Uterus (tissue), 2 donors: ENCODE results near the gene GNAL.

Experiments used
- CTCF ChIP-seq, 4 experiments: fragments of 200-600 bp in 2 of 4; fragments of 450-650 bp in 2 of 4; sonication (generic) in 2 of 4; IDR thresholded peaks; one replicate each; pipeline ENCODE4 v1.5.1; 2016 to 2019; ENCODE audit warnings: antibody characterized with exemption in 4 of 4, mild to moderate bottlenecking in 2 of 4, moderate library complexity in 1 of 4
- POLR2A ChIP-seq, 2 donors: fragments of 450-650 bp; IDR thresholded peaks; one replicate each; pipeline ENCODE4 v1.6.1; 2016; ENCODE audit warnings: antibody characterized with exemption in 2 of 2, mild to moderate bottlenecking in 1 of 2, moderate library complexity in 1 of 2

GRCh38 chr18:11932393-11932792 lies 243.3 kb downstream of the GNAL start:
- no peak for TF ChIP-seq POLR2A (IDR thresholded peaks at IDR 0.05)
- no peak for TF ChIP-seq CTCF (IDR thresholded peaks at IDR 0.05)
